HL-60/S4 treated with retinoic acid at 250 ng/mL for 4 days and 3 days (cell line): Measurements from ENCODE around the gene TKFC.

Experiments
- in situ Hi-C: fragments of 300-500 bp; cut with MboI; formaldehyde crosslinking; loops from 2 replicates; pipeline ENCODE4 v1.7.0; 2022; ENCODE audit warnings: low sequenced_read_pairs

TKFC gene

GRCh38 chr11:61343792-61344745 is 11.0 kb downstream of the TKFC start:
- in situ Hi-C loops, result no loop called here

- in situ Hi-C loops, result no loop called here
Measured at GRCh38 chr11:61345170-61345610, 12.2 kb downstream of the TKFC start.

GRCh38 chr11:61345954-61346843 is 13.2 kb downstream of the TKFC start:
- in situ Hi-C loops, result no loop called here

- in situ Hi-C loops, result no loop called here
Measured at GRCh38 chr11:61347916-61348461, 15.0 kb downstream of the TKFC start.

GRCh38 chr11:61349189-61349751 is 16.2 kb downstream of the TKFC start:
- in situ Hi-C loops, result no loop called here

- in situ Hi-C loops, result no loop called here
Measured at GRCh38 chr11:61349916-61350315, 16.9 kb downstream of the TKFC start.

- in situ Hi-C loops, result no loop called here
Measured at GRCh38 chr11:61350336-61350735, 17.3 kb downstream of the TKFC start.

- in situ Hi-C loops, result no loop called here
Measured at GRCh38 chr11:61350803-61351202, 17.8 kb downstream of the TKFC start.

GRCh38 chr11:61352038-61352437 is 19.0 kb downstream of the TKFC start:
- in situ Hi-C loops, result no loop called here

GRCh38 chr11:61353131-61354067 is 20.4 kb downstream of the TKFC start:
- in situ Hi-C loops, result no loop called here

- in situ Hi-C loops, result no loop called here
Measured at GRCh38 chr11:61354208-61354607, 21.2 kb downstream of the TKFC start.

- in situ Hi-C loops, result no loop called here
Measured at GRCh38 chr11:61356706-61357105, 23.7 kb downstream of the TKFC start.

GRCh38 chr11:61357233-61357893 is 24.3 kb downstream of the TKFC start:
- in situ Hi-C loops, result no loop called here

- in situ Hi-C loops, result no loop called here
Measured at GRCh38 chr11:61357894-61358239, 24.8 kb downstream of the TKFC start.

- in situ Hi-C loops, result no loop called here
Measured at GRCh38 chr11:61358566-61358965, 25.5 kb downstream of the TKFC start.

GRCh38 chr11:61359516-61359915 is 26.5 kb downstream of the TKFC start:
- in situ Hi-C loops, result no loop called here

- in situ Hi-C loops, result no loop called here
Measured at GRCh38 chr11:61361237-61361740, 28.3 kb downstream of the TKFC start.

- in situ Hi-C loops, result no loop called here
Measured at GRCh38 chr11:61361741-61362541, 28.9 kb downstream of the TKFC start, which contains the start of the genes CYB561A3 and TMEM138. Gene CYB561A3, minus strand, starts transcription at chr11:61361882. Its CDS starts 5,169 bp downstream, at chr11:61356713. Gene TMEM138, plus strand, starts transcription at chr11:61362374. Its CDS starts 2,017 bp downstream, at chr11:61364391.
